ENCODE measurements around the gene DUSP18. TPM values are rescaled to one million over a fixed set of nuclear protein-coding genes. Genes with fewer than 3 reads are reported as not detected.

The DUSP18 gene
- total RNA-seq, 1 donor from 2014 or later = 21.4 TPM

- Mint-ChIP-seq H3K36me3 (ENCODE audit: low read depth, unreplicated experiment) (no peaks in the 10 kb centered on the region), H3K9me3 (ENCODE audit: unreplicated experiment) (no peaks in the 10 kb centered on the region)
These were observed 28.4 kb upstream of the DUSP18 start for GRCh38 chr22:30695871-30696655.

DNA sequence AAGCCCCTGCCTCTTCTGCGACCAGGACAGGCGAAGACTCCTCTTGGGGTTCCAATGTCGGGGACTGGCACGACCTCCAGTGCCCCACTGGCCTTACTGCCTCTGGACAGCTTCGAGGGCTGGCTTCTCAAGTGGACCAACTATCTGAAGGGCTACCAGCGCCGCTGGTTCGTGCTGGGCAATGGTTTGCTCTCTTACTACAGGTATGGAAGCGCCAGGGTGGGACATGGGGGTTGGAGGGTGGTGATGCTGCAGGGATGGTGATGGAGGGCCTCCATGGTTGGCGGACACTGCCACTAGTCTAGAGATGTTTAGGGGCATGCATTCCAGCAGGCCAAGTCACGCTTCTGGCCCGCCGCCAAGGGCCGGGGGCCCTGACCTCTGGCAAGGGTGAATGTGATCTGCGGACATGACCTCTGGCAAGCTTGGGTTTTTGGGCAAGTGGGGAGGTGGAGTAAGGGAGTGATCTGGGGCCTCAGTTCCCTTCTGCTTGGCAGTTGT, 27.7 kb upstream of the DUSP18 start:
- Mint-ChIP-seq H3K4me1 (ENCODE audit: unreplicated experiment) (peaks cover 7% of the 10 kb centered on the region), H3K27ac (ENCODE audit: unreplicated experiment) (no peak overlapping the region), H3K27me3 (ENCODE audit: unreplicated experiment) (peaks cover 9% of the 10 kb centered on the region), H3K36me3 (ENCODE audit: low read depth, unreplicated experiment) (no peaks in the 10 kb centered on the region), H3K9me3 (ENCODE audit: unreplicated experiment) (no peaks in the 10 kb centered on the region), H3K4me3 (ENCODE audit: unreplicated experiment) (peak overlapping the region; percentile 87)
- no peak for DNase-seq (ENCODE audit: low spot score)
- no peak for TF ChIP-seq CTCF (IDR thresholded peaks at IDR 0.05; ENCODE audit: unreplicated experiment)

More at GRCh38 chr22:30695871-30696655, 28.4 kb upstream of the DUSP18 start:
- TF ChIP-seq CTCF (IDR thresholded peaks at IDR 0.05; ENCODE audit: unreplicated experiment) = no peak
- Mint-ChIP-seq H3K4me1 (ENCODE audit: unreplicated experiment) (peaks cover 7% of the 10 kb centered on the region), H3K27ac (ENCODE audit: unreplicated experiment) (no peak overlapping the region), H3K4me3 (ENCODE audit: unreplicated experiment) (peak overlapping the region; percentile 87), H3K27me3 (ENCODE audit: unreplicated experiment) (peaks cover 9% of the 10 kb centered on the region)
- DNase-seq (ENCODE audit: low spot score) = no peak

- Mint-ChIP-seq H3K4me3 (ENCODE audit: unreplicated experiment) (peak within 1 kb of the TSS; percentile 89), H3K4me1 (ENCODE audit: unreplicated experiment) (peaks cover 7% of the 10 kb centered on the region), H3K36me3 (ENCODE audit: low read depth, unreplicated experiment) (no peaks in the 10 kb centered on the region), H3K27ac (ENCODE audit: unreplicated experiment) (no peak within 1 kb of the TSS), H3K27me3 (ENCODE audit: unreplicated experiment) (peaks cover 9% of the 10 kb centered on the region), H3K9me3 (ENCODE audit: unreplicated experiment) (no peaks in the 10 kb centered on the region)
- DNase-seq (ENCODE audit: low spot score) = peak; percentile 43
- no peak for TF ChIP-seq CTCF (IDR thresholded peaks at IDR 0.05; ENCODE audit: unreplicated experiment)
These were observed 27.1 kb upstream of the DUSP18 start, which contains the start of gene OSBP2 for GRCh38 chr22:30694640-30695350. Gene OSBP2, plus strand, starts transcription at chr22:30694874. Its CDS starts 36 bp downstream, at chr22:30694910.

- DNase-seq (ENCODE audit: low spot score) = peak; percentile 33
- H3K27me3 Mint-ChIP-seq (ENCODE audit: unreplicated experiment) = peaks cover 9% of the 10 kb centered on the region
- no peak for TF ChIP-seq CTCF (IDR thresholded peaks at IDR 0.05; ENCODE audit: unreplicated experiment)
- H3K4me3 Mint-ChIP-seq (ENCODE audit: unreplicated experiment) = peak overlapping the region; percentile 89
- H3K27ac Mint-ChIP-seq (ENCODE audit: unreplicated experiment) = no peak overlapping the region
- peaks cover 7% of the 10 kb centered on the region for H3K4me1 Mint-ChIP-seq (ENCODE audit: unreplicated experiment)
- H3K36me3 Mint-ChIP-seq (ENCODE audit: low read depth, unreplicated experiment) = no peaks in the 10 kb centered on the region
- H3K9me3 Mint-ChIP-seq (ENCODE audit: unreplicated experiment) = no peaks in the 10 kb centered on the region
These were observed 26.5 kb upstream of the DUSP18 start for GRCh38 chr22:30694171-30694639.
